Mesenchymal stem cell (in vitro differentiated cells and primary cell): Measurements from ENCODE around the gene SPATA2.

Experiments used
- DNase-seq: peaks from one replicate; pipeline ENCODE4 v3.0.0-alpha.2; 2013
- H2AFZ ChIP-seq: one replicate; pipeline ENCODE4 v1.6.1; 2013; ENCODE audit warnings: low read depth, mild to moderate bottlenecking, control low read depth, inconsistent platforms, low read length, moderate library complexity
- H2AK5ac ChIP-seq: 2 replicates; pipeline ENCODE4 v1.6.1; 2013; ENCODE audit warnings: low read length, moderate library complexity, mild to moderate bottlenecking, inconsistent platforms; ENCODE audit not compliant: severe bottlenecking
- H2BK120ac ChIP-seq: one replicate; pipeline ENCODE4 v1.6.1; 2013; ENCODE audit warnings: low read depth, mild to moderate bottlenecking, inconsistent platforms, low read length, moderate library complexity
- H2BK12ac ChIP-seq, 2 experiments: one replicate each; pipeline ENCODE4 v1.6.1; 2013; ENCODE audit warnings: inconsistent platforms in 2 of 2, low read length in 2 of 2, mild to moderate bottlenecking in 2 of 2, moderate library complexity in 2 of 2, control low read depth in 1 of 2
- H2BK15ac ChIP-seq: one replicate; pipeline ENCODE4 v1.6.1; 2013; ENCODE audit warnings: mild to moderate bottlenecking, low read depth, inconsistent platforms; ENCODE audit not compliant: poor library complexity, severe bottlenecking
- H2BK5ac ChIP-seq: 2 replicates; pipeline ENCODE4 v1.6.1; 2013; ENCODE audit warnings: low read depth, mild to moderate bottlenecking, low read length, control low read depth, inconsistent platforms; ENCODE audit not compliant: poor library complexity, severe bottlenecking
- H3K14ac ChIP-seq, 2 experiments: one replicate each; pipeline ENCODE4 v1.6.1; 2013; ENCODE audit warnings: inconsistent platforms in 2 of 2, low read length in 2 of 2, control low read depth in 1 of 2, mild to moderate bottlenecking in 1 of 2, moderate library complexity in 1 of 2
- H3K18ac ChIP-seq, 2 experiments: one replicate each; pipeline ENCODE4 v1.6.1; 2013; ENCODE audit warnings: inconsistent platforms in 2 of 2, low read length in 2 of 2, control low read depth in 1 of 2, low read depth in 1 of 2, mild to moderate bottlenecking in 1 of 2
- H3K23ac ChIP-seq, 2 experiments: one replicate each; pipeline ENCODE4 v1.6.1; 2013; ENCODE audit warnings: inconsistent platforms in 2 of 2, low read length in 2 of 2, mild to moderate bottlenecking in 2 of 2, moderate library complexity in 2 of 2, control low read depth in 1 of 2
- H3K27ac ChIP-seq: 2 replicates; pipeline ENCODE4 v1.5.1; 2013; ENCODE audit warnings: mild to moderate bottlenecking, moderate library complexity, low read length, control low read depth, inconsistent platforms; ENCODE audit not compliant: poor library complexity, severe bottlenecking
- H3K27me3 ChIP-seq, 2 experiments: 2 replicates each; pipeline versions ENCODE4 v1.6.1 to v1.7.0; 2013; ENCODE audit warnings: low read length in 2 of 2, mild to moderate bottlenecking in 2 of 2, moderate library complexity in 2 of 2, control low read depth in 1 of 2, inconsistent platforms in 1 of 2; ENCODE audit not compliant: control insufficient read depth in 1 of 2, insufficient read depth in 1 of 2
- H3K36me3 ChIP-seq, 2 experiments: 2 replicates each; pipeline versions ENCODE4 v1.6.1 to v1.7.0; 2013; ENCODE audit warnings: low read length in 2 of 2, control low read depth in 1 of 2, inconsistent platforms in 1 of 2, low read depth in 1 of 2, mild to moderate bottlenecking in 1 of 2; ENCODE audit not compliant: insufficient read depth in 2 of 2, control insufficient read depth in 1 of 2
- H3K4ac ChIP-seq, 2 experiments: one replicate each; pipeline ENCODE4 v1.6.1; 2013; ENCODE audit warnings: inconsistent platforms in 2 of 2, low read length in 2 of 2, mild to moderate bottlenecking in 2 of 2, moderate library complexity in 2 of 2, control low read depth in 1 of 2, low read depth in 1 of 2
- H3K4me1 ChIP-seq: 2 replicates; pipeline ENCODE4 v1.6.1; 2013; ENCODE audit warnings: low read depth, low read length, control low read depth; ENCODE audit not compliant: control insufficient read depth, insufficient read depth
- H3K4me2 ChIP-seq: 2 replicates; pipeline ENCODE4 v1.6.1; 2013; ENCODE audit warnings: low read length, mild to moderate bottlenecking, inconsistent platforms; ENCODE audit not compliant: poor library complexity, severe bottlenecking
- H3K4me3 ChIP-seq, 2 experiments: 2 replicates each; pipeline versions ENCODE4 v1.5.1 to v1.7.0; 2013; ENCODE audit warnings: low read length in 2 of 2, mild to moderate bottlenecking in 2 of 2, control low read depth in 1 of 2, low read depth in 1 of 2; ENCODE audit not compliant: insufficient read depth in 1 of 2
- H3K79me1 ChIP-seq: replicated peaks from 2 replicates; pipeline ENCODE4 v1.6.1; 2013; ENCODE audit warnings: mild to moderate bottlenecking, control low read depth, low read length, inconsistent platforms; ENCODE audit not compliant: poor library complexity, severe bottlenecking
- H3K9ac ChIP-seq: 2 replicates; pipeline ENCODE4 v1.7.0; 2013; ENCODE audit warnings: mild to moderate bottlenecking, low read length, moderate library complexity
- H3K9me3 ChIP-seq: 2 replicates; pipeline ENCODE4 v1.7.0; 2013; ENCODE audit warnings: mild to moderate bottlenecking, low read length; ENCODE audit not compliant: control insufficient read depth
- H4K8ac ChIP-seq: one replicate; pipeline ENCODE4 v1.6.1; 2013; ENCODE audit warnings: inconsistent platforms, mild to moderate bottlenecking, low read length, moderate library complexity
- H4K91ac ChIP-seq: one replicate; pipeline ENCODE4 v1.6.1; 2013; ENCODE audit warnings: mild to moderate bottlenecking, low read length, inconsistent platforms
- WGBS: methylation state at CpG from one replicate; pipeline ENCODE4 v1.1.7; 2013; ENCODE audit warnings: mixed read lengths; 5-methylcytosine and 5-hydroxymethylcytosine counted together

Gene SPATA2

GRCh38 chr20:49915118-49915379 lies 280 bp downstream of the SPATA2 start:
- Histone ChIP-seq H3K18ac (peak overlapping the region; percentile 61 to 99), H2AFZ (peak overlapping the region; percentile 83), H3K36me3 (peaks cover 7 to 9% of the 10 kb centered on the region in 2 experiments), H3K27me3 (no peaks in the 10 kb centered on the region), H3K4ac (peak overlapping the region; percentile 48 to 77), H3K27ac (no peak overlapping the region), H2AK5ac (no peak overlapping the region), H2BK120ac (no peak overlapping the region), H3K4me2 (peak overlapping the region; percentile 71), H4K91ac (no peak overlapping the region), H3K4me3 (peak overlapping the region; percentile 91 to 94), H2BK15ac (peak overlapping the region; percentile 13), H2BK5ac (no peak overlapping the region), H4K8ac (peak overlapping the region; percentile 73), H3K4me1 (peaks cover 12% of the 10 kb centered on the region), H3K79me1 (peaks cover 9% of the 10 kb centered on the region), H3K9me3 (no peaks in the 10 kb centered on the region), H3K23ac (no peak overlapping the region), H3K14ac (no peak overlapping the region), H3K9ac (peak overlapping the region; percentile 95), H2BK12ac (no peak overlapping the region)
- WGBS, result 0% methylated on average over 14 of the region's 23 CpGs
- no peak for DNase-seq

- Histone ChIP-seq H2AFZ (no peak overlapping the region), H2BK120ac (no peak overlapping the region)
- WGBS, result 17% methylated on average over 19 of the region's 19 CpGs
These were observed 815 bp downstream of the SPATA2 start for GRCh38 chr20:49914310-49915117.

GRCh38 chr20:49913399-49914047 lies 1.8 kb downstream of the SPATA2 start:
- Histone ChIP-seq H2BK5ac (no peak overlapping the region), H3K4me3 (peak overlapping the region in 1 of 2 experiments; percentile 94), H3K36me3 (peaks cover 21 to 23% of the 10 kb centered on the region in 2 experiments), H2BK15ac (no peak overlapping the region), H3K9ac (peak overlapping the region; percentile 95), H3K18ac (no peak overlapping the region), H2BK12ac (no peak overlapping the region), H3K27ac (no peak overlapping the region), H3K79me1 (peaks cover 19% of the 10 kb centered on the region), H3K4ac (no peak overlapping the region), H4K8ac (no peak overlapping the region), H3K4me1 (peaks cover 12% of the 10 kb centered on the region), H4K91ac (no peak overlapping the region), H3K9me3 (no peaks in the 10 kb centered on the region), H3K4me2 (peak overlapping the region; percentile 71), H3K27me3 (no peaks in the 10 kb centered on the region), H2AFZ (no peak overlapping the region), H2AK5ac (no peak overlapping the region), H3K14ac (no peak overlapping the region), H2BK120ac (no peak overlapping the region), H3K23ac (peak overlapping the region in 1 of 2 experiments; percentile 60)
- WGBS, result 95% methylated on average over 16 of the region's 16 CpGs
- peak; percentile 38 for DNase-seq

More at GRCh38 chr20:49914310-49915117, 815 bp downstream of the SPATA2 start:
- Histone ChIP-seq H2BK5ac (no peak overlapping the region), H3K14ac (no peak overlapping the region), H3K4me1 (peaks cover 12% of the 10 kb centered on the region), H2AK5ac (no peak overlapping the region), H3K79me1 (peaks cover 13% of the 10 kb centered on the region), H3K27me3 (no peaks in the 10 kb centered on the region), H3K9ac (peak overlapping the region; percentile 95), H4K91ac (no peak overlapping the region), H3K4ac (peak overlapping the region in 1 of 2 experiments; percentile 48), H4K8ac (peak overlapping the region; percentile 73), H3K23ac (no peak overlapping the region), H3K36me3 (peaks cover 13% of the 10 kb centered on the region in 2 experiments), H3K27ac (no peak overlapping the region), H2BK15ac (no peak overlapping the region), H3K4me3 (peak overlapping the region; percentile 91 to 94), H3K9me3 (no peaks in the 10 kb centered on the region), H3K18ac (peak overlapping the region in 1 of 2 experiments; percentile 61), H2BK12ac (no peak overlapping the region), H3K4me2 (peak overlapping the region; percentile 71)
- DNase-seq, result peak; percentile 60

GRCh38 chr20:49910340-49910706 lies 5.0 kb downstream of the SPATA2 start:
- Histone ChIP-seq H2BK12ac (no peak overlapping the region), H2BK120ac (no peak overlapping the region), H3K4me3 (no peak overlapping the region), H3K18ac (no peak overlapping the region), H3K9ac (no peak overlapping the region), H4K8ac (no peak overlapping the region), H3K36me3 (peaks cover 50 to 55% of the 10 kb centered on the region in 2 experiments), H3K4ac (no peak overlapping the region), H2AFZ (no peak overlapping the region), H3K9me3 (no peaks in the 10 kb centered on the region), H4K91ac (no peak overlapping the region), H2BK5ac (no peak overlapping the region), H2AK5ac (no peak overlapping the region), H3K27me3 (no peaks in the 10 kb centered on the region), H2BK15ac (no peak overlapping the region), H3K27ac (no peak overlapping the region), H3K14ac (no peak overlapping the region), H3K4me1 (peaks cover 11% of the 10 kb centered on the region), H3K23ac (no peak overlapping the region), H3K4me2 (no peak overlapping the region), H3K79me1 (peaks cover 44% of the 10 kb centered on the region)
- no peak for DNase-seq
- 96% methylated on average over 3 of the region's 4 CpGs for WGBS
